ENCODE results near the gene TES.
"Not testable (repeated sequence)": the region's sequence is repeated elsewhere in the genome, so short reads cannot be mapped to it uniquely, and the experiment has no call there.

Gene TES

GRCh38 chr7:116290740-116291139 is 80.4 kb downstream of the TES start:
- DNase-seq (ENCODE audit: low spot score), result no peak
- TF ChIP-seq, protein P1, sequence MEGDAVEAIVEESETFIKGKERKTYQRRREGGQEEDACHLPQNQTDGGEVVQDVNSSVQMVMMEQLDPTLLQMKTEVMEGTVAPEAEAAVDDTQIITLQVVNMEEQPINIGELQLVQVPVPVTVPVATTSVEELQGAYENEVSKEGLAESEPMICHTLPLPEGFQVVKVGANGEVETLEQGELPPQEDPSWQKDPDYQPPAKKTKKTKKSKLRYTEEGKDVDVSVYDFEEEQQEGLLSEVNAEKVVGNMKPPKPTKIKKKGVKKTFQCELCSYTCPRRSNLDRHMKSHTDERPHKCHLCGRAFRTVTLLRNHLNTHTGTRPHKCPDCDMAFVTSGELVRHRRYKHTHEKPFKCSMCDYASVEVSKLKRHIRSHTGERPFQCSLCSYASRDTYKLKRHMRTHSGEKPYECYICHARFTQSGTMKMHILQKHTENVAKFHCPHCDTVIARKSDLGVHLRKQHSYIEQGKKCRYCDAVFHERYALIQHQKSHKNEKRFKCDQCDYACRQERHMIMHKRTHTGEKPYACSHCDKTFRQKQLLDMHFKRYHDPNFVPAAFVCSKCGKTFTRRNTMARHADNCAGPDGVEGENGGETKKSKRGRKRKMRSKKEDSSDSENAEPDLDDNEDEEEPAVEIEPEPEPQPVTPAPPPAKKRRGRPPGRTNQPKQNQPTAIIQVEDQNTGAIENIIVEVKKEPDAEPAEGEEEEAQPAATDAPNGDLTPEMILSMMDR (IDR thresholded peaks at IDR 0.05; ENCODE audit: borderline replicate concordance, control extremely low read depth, extremely low read depth, insufficient read depth, missing control alignments), result no peak

DNA sequence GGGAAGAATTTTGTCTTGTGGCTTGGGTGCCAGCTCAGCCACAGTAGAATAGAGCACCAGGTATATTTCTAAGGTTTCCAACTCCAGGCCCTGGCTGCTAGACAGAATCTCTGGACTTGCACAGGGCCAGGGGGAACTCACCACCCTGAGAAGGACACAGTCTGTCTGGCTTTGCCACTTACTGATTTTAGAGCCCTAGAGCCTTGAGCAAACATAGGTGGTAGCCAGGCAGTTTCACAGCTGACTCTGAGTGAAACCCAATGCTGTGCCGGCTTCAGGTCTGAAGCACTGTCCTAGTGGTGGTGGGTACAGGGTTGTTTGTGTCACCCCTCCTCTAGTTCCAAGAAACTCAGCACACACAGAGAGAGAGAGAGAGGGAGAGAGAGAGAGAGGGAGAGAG is 81.6 kb downstream of the TES start:
- TF ChIP-seq, protein P1 (IDR thresholded peaks at IDR 0.05; ENCODE audit: borderline replicate concordance, control extremely low read depth, extremely low read depth, insufficient read depth, missing control alignments), result no peak
- in situ Hi-C loops (cut with MboI; ENCODE audit: low sequenced_read_pairs, unreplicated experiment), result no loop called here
- DNase-seq (ENCODE audit: low spot score), result no peak

More at GRCh38 chr7:116290740-116291139, 80.4 kb downstream of the TES start:
- in situ Hi-C loops (cut with MboI; ENCODE audit: low sequenced_read_pairs, unreplicated experiment), result no loop called here

GRCh38 chr7:116292381-116292780 is 82.0 kb downstream of the TES start:
- TF ChIP-seq, protein P1 (IDR thresholded peaks at IDR 0.05; ENCODE audit: borderline replicate concordance, control extremely low read depth, extremely low read depth, insufficient read depth, missing control alignments), result no peak
- in situ Hi-C loops (cut with MboI; ENCODE audit: low sequenced_read_pairs, unreplicated experiment), result no loop called here
- DNase-seq (ENCODE audit: low spot score), result no peak

- DNase-seq (ENCODE audit: low spot score), result no peak
- in situ Hi-C loops (cut with MboI; ENCODE audit: low sequenced_read_pairs, unreplicated experiment), result no loop called here
- TF ChIP-seq, protein P1 (IDR thresholded peaks at IDR 0.05; ENCODE audit: borderline replicate concordance, control extremely low read depth, extremely low read depth, insufficient read depth, missing control alignments), result no peak
Observed at GRCh38 chr7:116293139-116293538, 82.8 kb downstream of the TES start.

DNA sequence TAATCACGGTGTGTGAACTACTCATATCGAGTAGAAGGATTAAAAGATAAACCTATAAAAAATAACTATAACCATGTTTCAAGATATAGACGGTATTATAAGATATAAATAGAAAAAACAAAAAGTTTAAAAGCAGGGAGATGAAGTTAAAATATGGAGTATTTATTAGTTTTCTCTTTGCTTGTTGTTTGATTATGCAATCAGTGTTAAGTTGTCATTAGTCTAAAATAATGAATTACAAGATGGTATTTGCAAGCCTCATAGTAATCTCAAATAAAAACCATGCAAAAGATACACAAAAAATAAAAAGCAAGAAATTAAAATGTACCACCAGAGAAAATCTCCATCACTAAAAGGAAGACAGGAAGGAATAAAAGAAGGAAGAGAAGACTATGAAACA is 83.3 kb downstream of the TES start:
- in situ Hi-C loops (cut with MboI; ENCODE audit: low sequenced_read_pairs, unreplicated experiment), result no loop called here

DNA sequence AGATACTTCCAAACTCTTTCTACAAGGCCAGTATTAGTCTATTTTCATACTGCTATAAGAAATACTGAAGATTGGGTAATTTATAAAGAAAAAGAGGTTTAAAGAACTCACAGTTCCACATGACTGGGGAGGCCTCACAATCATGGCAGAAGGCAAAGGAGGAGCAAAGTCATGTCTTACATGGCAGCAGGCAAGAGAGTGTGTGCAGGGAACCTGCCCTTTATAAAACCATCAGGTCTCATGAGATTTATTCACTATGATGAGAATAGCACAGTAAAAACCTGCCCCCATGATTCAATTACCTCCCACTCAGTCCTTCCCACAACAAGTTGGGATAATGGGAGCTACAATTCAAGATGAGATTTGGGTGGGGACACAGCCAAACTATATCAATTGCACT is 85.6 kb downstream of the TES start:
- in situ Hi-C loops (cut with MboI; ENCODE audit: low sequenced_read_pairs, unreplicated experiment); DNase-seq (ENCODE audit: low spot score): not testable (repeated sequence)

More for the DNA sequence above, 83.3 kb downstream of the TES start:
- DNase-seq (ENCODE audit: low spot score), result no peak
- TF ChIP-seq, protein P1 (IDR thresholded peaks at IDR 0.05; ENCODE audit: borderline replicate concordance, control extremely low read depth, extremely low read depth, insufficient read depth, missing control alignments), result no peak

- in situ Hi-C loops (cut with MboI; ENCODE audit: low sequenced_read_pairs, unreplicated experiment), result no loop called here
- no peak for DNase-seq (ENCODE audit: low spot score)
- TF ChIP-seq, protein P1 (IDR thresholded peaks at IDR 0.05; ENCODE audit: borderline replicate concordance, control extremely low read depth, extremely low read depth, insufficient read depth, missing control alignments), result no peak
Observed at GRCh38 chr7:116298055-116298454, 87.7 kb downstream of the TES start.

All from GM13976 (cell line).